Neuronal stem cell (in vitro differentiated cells): ENCODE measurements around the gene MRGPRE.

Source experiments
- DNase-seq: peaks from one replicate; pipeline ENCODE4 v3.0.0-alpha.2; 2013; ENCODE audit warnings: low spot score
- H2AFZ ChIP-seq: one replicate; pipeline ENCODE4 v1.6.1; 2013; ENCODE audit warnings: mild to moderate bottlenecking, low read length, inconsistent platforms
- H2AK5ac ChIP-seq: 2 replicates; pipeline ENCODE4 v1.6.1; 2013; ENCODE audit warnings: low read depth, mild to moderate bottlenecking, inconsistent platforms, low read length, moderate library complexity, mixed read lengths
- H2BK120ac ChIP-seq: 2 replicates; pipeline ENCODE4 v1.6.1; 2013; ENCODE audit warnings: low read depth, mild to moderate bottlenecking, inconsistent platforms, low read length, moderate library complexity, mixed read lengths
- H2BK12ac ChIP-seq: one replicate; pipeline ENCODE4 v1.6.1; 2013; ENCODE audit warnings: low read length, inconsistent platforms
- H2BK15ac ChIP-seq: 2 replicates; pipeline ENCODE4 v1.6.1; 2013; ENCODE audit warnings: mild to moderate bottlenecking, low read length, inconsistent platforms, mixed read lengths
- H2BK5ac ChIP-seq: one replicate; pipeline ENCODE4 v1.6.1; 2013; ENCODE audit warnings: inconsistent platforms, mild to moderate bottlenecking, low read length, moderate library complexity
- H3K14ac ChIP-seq: one replicate; pipeline ENCODE4 v1.6.1; 2013; ENCODE audit warnings: low read length, inconsistent platforms
- H3K18ac ChIP-seq: 2 replicates; pipeline ENCODE4 v1.6.1; 2013; ENCODE audit warnings: low read length, inconsistent platforms
- H3K23ac ChIP-seq: 2 replicates; pipeline ENCODE4 v1.6.1; 2013; ENCODE audit warnings: low read depth, mild to moderate bottlenecking, mixed read lengths, low read length, inconsistent platforms; ENCODE audit not compliant: poor library complexity
- H3K27ac ChIP-seq: replicated peaks from 3 replicates; pipeline ENCODE4 v1.5.1; 2013; ENCODE audit warnings: low read length, inconsistent platforms
- H3K27me3 ChIP-seq, 3 experiments: 2 replicates each; pipeline ENCODE4 v1.6.1; 2013; ENCODE audit warnings: low read length in 3 of 3, mild to moderate bottlenecking in 2 of 3, inconsistent platforms in 1 of 3, low read depth in 1 of 3, mixed read lengths in 1 of 3, moderate library complexity in 1 of 3; ENCODE audit not compliant: control insufficient read depth in 3 of 3, insufficient read depth in 3 of 3
- H3K36me3 ChIP-seq, 2 donors: replicated peaks in 1 of 2; 2 replicates each; pipeline ENCODE4 v1.6.1; 2013; ENCODE audit warnings: low read length in 2 of 2; ENCODE audit not compliant: control insufficient read depth in 2 of 2, insufficient read depth in 2 of 2
- H3K4ac ChIP-seq: 2 replicates; pipeline ENCODE4 v1.6.1; 2013; ENCODE audit warnings: inconsistent platforms, mild to moderate bottlenecking, low read length, moderate library complexity
- H3K4me1 ChIP-seq, 2 donors: 1 replicate in 1 of 2; 2 replicates in 1 of 2; pipeline ENCODE4 v1.6.1; 2013; ENCODE audit warnings: low read length in 2 of 2, low read depth in 1 of 2; ENCODE audit not compliant: control insufficient read depth in 2 of 2, insufficient read depth in 1 of 2
- H3K4me2 ChIP-seq: one replicate; pipeline ENCODE4 v1.6.1; 2013; ENCODE audit warnings: mild to moderate bottlenecking, low read length, inconsistent platforms; ENCODE audit not compliant: insufficient read depth, poor library complexity, severe bottlenecking
- H3K4me3 ChIP-seq, 2 donors: 2 replicates each; pipeline ENCODE4 v1.5.1; 2013; ENCODE audit warnings: low read length in 2 of 2, mild to moderate bottlenecking in 2 of 2, inconsistent platforms in 1 of 2, moderate library complexity in 1 of 2
- H3K79me1 ChIP-seq: one replicate; pipeline ENCODE4 v1.6.1; 2013; ENCODE audit warnings: low read depth, mild to moderate bottlenecking, inconsistent platforms, low read length, moderate library complexity
- H3K9ac ChIP-seq: one replicate; pipeline ENCODE4 v1.6.1; 2013; ENCODE audit warnings: mild to moderate bottlenecking, low read depth, low read length, inconsistent platforms; ENCODE audit not compliant: poor library complexity
- H3K9me3 ChIP-seq, 2 donors: replicated peaks in 1 of 2; 2 replicates each; pipeline versions ENCODE3 to v1.6.1; 2013; ENCODE audit warnings: low read length in 2 of 2, mild to moderate bottlenecking in 2 of 2, inconsistent platforms in 1 of 2, low read depth in 1 of 2, mixed read lengths in 1 of 2, moderate library complexity in 1 of 2; ENCODE audit not compliant: control insufficient read depth in 2 of 2, insufficient read depth in 1 of 2
- H4K8ac ChIP-seq: one replicate; pipeline ENCODE4 v1.6.1; 2013; ENCODE audit warnings: low read depth, mild to moderate bottlenecking, inconsistent platforms, low read length, moderate library complexity
- H4K91ac ChIP-seq: one replicate; pipeline ENCODE4 v1.6.1; 2013; ENCODE audit warnings: low read length, low read depth, mild to moderate bottlenecking, inconsistent platforms; ENCODE audit not compliant: poor library complexity
- WGBS, 2 donors: extraction: QIAGEN DNeasy Blood & Tissue Kit; methylation state at CpG; one replicate each; pipeline ENCODE4 v1.1.7; 2013; ENCODE audit warnings: missing lambda C conversion rate in 2 of 2, mixed read lengths in 1 of 2; ENCODE audit not compliant: insufficient read length in 2 of 2, insufficient replicate concordance in 1 of 2; ENCODE audit errors: extremely low coverage in 2 of 2; 5-methylcytosine and 5-hydroxymethylcytosine counted together

MRGPRE gene

DNA sequence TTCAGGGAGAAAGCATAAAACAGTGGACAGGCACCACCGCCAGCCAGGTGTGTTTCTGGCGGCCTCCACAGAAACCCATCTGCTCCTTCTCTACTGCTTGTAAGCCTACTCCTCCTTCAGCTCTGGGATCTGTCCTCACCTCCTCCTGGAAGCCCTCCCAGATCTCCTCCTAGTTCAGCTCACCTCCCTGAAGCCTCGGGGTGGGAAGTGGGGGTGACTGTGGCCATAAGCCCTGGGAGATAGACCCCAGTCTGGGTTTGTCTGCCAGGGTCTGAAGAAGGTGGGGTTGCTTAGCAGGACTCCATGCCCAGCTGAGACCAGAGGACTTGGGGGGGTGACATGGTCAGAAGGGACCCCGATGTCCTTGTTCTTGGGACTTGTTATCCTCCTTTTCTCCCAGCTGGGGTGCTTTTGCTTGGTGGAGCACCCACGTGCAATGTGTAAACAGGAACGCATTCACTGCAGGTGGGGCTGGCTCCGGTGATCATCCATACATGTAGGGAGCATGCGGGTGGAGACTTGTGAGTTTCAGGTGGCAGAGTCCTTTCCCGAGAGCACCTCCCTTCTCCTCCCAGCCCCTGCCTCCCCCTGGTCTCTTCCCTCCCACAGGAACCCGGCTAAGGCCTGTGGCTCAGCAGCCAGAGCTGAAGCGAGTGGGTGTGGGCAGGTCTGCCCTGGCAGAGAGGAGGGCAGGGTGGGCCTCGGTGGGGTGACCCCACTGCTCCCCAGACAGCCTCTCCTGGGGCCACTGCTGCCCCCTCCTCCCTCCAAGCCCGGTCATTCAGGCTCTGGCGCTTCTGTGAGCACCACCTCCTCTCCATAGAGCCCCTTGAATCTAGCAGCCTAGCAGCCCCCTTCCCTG, 39.5 kb downstream of the MRGPRE start:
- H2BK15ac ChIP-seq, result peak overlapping the region; percentile 77
- H2AK5ac ChIP-seq, result no peak overlapping the region
- no peak overlapping the region for H4K8ac ChIP-seq
- no peak for DNase-seq
- no peak overlapping the region for H2BK5ac ChIP-seq
- H3K27me3 ChIP-seq, result peaks cover 0 to 30% (median 0%) of the 10 kb centered on the region in 3 experiments
- H3K4ac ChIP-seq, result no peak overlapping the region
- no peaks in the 10 kb centered on the region for H3K79me1 ChIP-seq
- no peak overlapping the region for H2AFZ ChIP-seq
- no peak overlapping the region for H3K4me3 ChIP-seq
- no peak overlapping the region for H3K4me2 ChIP-seq
- H2BK120ac ChIP-seq, result no peak overlapping the region
- H3K9me3 ChIP-seq, result peaks cover 0 to 4% of the 10 kb centered on the region in 2 donors
- no peak overlapping the region for H3K27ac ChIP-seq
- no peak overlapping the region for H2BK12ac ChIP-seq
- no peak overlapping the region for H3K14ac ChIP-seq
- no peak overlapping the region for H4K91ac ChIP-seq
- H3K4me1 ChIP-seq, result peaks cover 6 to 15% of the 10 kb centered on the region in 2 donors
- H3K36me3 ChIP-seq, result no peaks in the 10 kb centered on the region
- H3K9ac ChIP-seq, result peak overlapping the region; percentile 82
- peak overlapping the region; percentile 29 for H3K23ac ChIP-seq
- H3K18ac ChIP-seq, result peak overlapping the region; percentile 82
- WGBS, 2 donors, result no CpG with 5 or more reads among the region's 14 CpGs

DNA sequence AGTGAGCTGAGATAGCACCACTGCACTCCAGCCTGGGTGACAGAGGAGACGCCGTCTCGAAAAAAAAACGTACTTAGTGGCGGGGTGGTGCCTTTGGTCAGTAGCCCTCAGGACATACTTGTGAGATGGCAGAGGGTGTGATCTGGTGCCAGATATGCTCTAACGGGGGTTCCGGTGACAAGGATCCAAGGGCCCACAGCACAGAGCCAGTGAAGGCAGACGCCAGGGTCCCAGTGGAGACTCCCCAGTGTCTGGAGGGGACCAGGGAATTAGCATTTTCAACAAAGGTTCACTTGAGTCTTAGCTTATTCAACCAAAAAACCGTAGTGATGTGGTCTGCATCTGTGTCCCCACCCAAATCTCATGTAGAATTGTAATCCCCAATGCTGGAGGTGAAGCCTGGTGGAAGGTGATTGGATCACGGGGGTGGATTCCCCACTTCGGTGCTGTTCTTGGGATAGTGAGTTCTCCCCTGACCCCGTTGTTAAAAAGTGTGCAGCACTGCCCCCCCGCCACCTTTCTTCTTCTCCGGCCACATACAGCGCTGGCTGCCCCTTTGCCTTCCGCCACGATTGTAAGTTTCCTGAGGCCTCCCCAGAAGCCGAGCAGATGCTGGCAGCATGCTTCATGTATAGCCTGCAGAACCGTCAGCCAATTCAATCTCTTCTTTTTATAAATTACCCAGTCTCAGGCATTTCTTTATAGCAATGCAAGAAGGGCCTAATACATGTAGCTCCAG, 40.5 kb downstream of the MRGPRE start:
- no peak overlapping the region for H2AFZ ChIP-seq
- no peak overlapping the region for H3K4me2 ChIP-seq
- no peak overlapping the region for H3K27ac ChIP-seq
- no peak overlapping the region for H3K9ac ChIP-seq
- H3K18ac ChIP-seq, result no peak overlapping the region
- peak overlapping the region; percentile 31 for H2AK5ac ChIP-seq
- no peak overlapping the region for H2BK12ac ChIP-seq
- no peak overlapping the region for H3K23ac ChIP-seq
- H2BK5ac ChIP-seq, result no peak overlapping the region
- peaks cover 0 to 3% of the 10 kb centered on the region in 2 donors for H3K9me3 ChIP-seq
- peak overlapping the region; percentile 77 for H2BK15ac ChIP-seq
- H4K8ac ChIP-seq, result no peak overlapping the region
- no peak overlapping the region for H2BK120ac ChIP-seq
- peaks cover 6 to 15% of the 10 kb centered on the region in 2 donors for H3K4me1 ChIP-seq
- H3K4ac ChIP-seq, result no peak overlapping the region
- no peaks in the 10 kb centered on the region for H3K79me1 ChIP-seq
- H3K14ac ChIP-seq, result no peak overlapping the region
- no peak for DNase-seq
- H3K36me3 ChIP-seq, result no peaks in the 10 kb centered on the region
- no CpG with 5 or more reads among the region's 19 CpGs for WGBS, 2 donors
- no peak overlapping the region for H3K4me3 ChIP-seq
- no peak overlapping the region for H4K91ac ChIP-seq
- H3K27me3 ChIP-seq, result peaks cover 0 to 20% (median 0%) of the 10 kb centered on the region in 3 experiments

DNA sequence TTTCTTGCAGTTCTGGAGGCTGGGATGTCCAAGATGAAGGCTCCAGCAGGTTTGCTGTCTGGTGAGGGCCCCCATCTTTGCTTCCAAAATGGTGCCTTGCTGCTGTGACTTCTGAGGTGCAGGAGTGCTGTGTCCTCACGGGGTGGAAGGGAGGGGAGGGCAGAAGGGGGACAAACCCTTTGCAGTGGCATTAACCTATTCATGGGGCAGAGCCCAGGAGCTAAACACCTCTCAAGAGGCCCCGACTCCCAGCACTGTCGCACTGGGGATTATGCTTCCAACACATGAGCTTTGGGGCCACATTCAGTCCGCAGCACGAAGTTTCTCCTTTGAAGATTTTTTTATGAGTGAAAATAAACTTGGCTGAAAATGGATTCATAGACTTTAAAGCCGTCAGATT, 41.6 kb downstream of the MRGPRE start:
- no peak overlapping the region for H3K4me2 ChIP-seq
- no peak overlapping the region for H4K91ac ChIP-seq
- WGBS, 2 donors, result no CpG with 5 or more reads among the region's 6 CpGs

More for the DNA sequence above, 41.6 kb downstream of the MRGPRE start:
- no peak overlapping the region for H3K14ac ChIP-seq
- H3K9me3 ChIP-seq, result peaks cover 0 to 3% of the 10 kb centered on the region in 2 donors
- no peak overlapping the region for H2BK12ac ChIP-seq
- no peak overlapping the region for H2BK15ac ChIP-seq
- H2AK5ac ChIP-seq, result no peak overlapping the region
- peaks cover 0 to 12% (median 0%) of the 10 kb centered on the region in 3 experiments for H3K27me3 ChIP-seq
- H3K27ac ChIP-seq, result no peak overlapping the region
- no peak overlapping the region for H3K4ac ChIP-seq
- DNase-seq, result no peak
- no peak overlapping the region for H3K4me3 ChIP-seq
- no peak overlapping the region for H4K8ac ChIP-seq
- H3K4me1 ChIP-seq, result peaks cover 6 to 15% of the 10 kb centered on the region in 2 donors
- H3K23ac ChIP-seq, result no peak overlapping the region
- H2BK5ac ChIP-seq, result no peak overlapping the region
- no peak overlapping the region for H3K9ac ChIP-seq
- peak overlapping the region; percentile 30 for H3K18ac ChIP-seq
- H2AFZ ChIP-seq, result no peak overlapping the region
- no peaks in the 10 kb centered on the region for H3K36me3 ChIP-seq
- H3K79me1 ChIP-seq, result no peaks in the 10 kb centered on the region
- no peak overlapping the region for H2BK120ac ChIP-seq
